ENCODE measurements around the gene EGFR.

EGFR gene

DNA sequence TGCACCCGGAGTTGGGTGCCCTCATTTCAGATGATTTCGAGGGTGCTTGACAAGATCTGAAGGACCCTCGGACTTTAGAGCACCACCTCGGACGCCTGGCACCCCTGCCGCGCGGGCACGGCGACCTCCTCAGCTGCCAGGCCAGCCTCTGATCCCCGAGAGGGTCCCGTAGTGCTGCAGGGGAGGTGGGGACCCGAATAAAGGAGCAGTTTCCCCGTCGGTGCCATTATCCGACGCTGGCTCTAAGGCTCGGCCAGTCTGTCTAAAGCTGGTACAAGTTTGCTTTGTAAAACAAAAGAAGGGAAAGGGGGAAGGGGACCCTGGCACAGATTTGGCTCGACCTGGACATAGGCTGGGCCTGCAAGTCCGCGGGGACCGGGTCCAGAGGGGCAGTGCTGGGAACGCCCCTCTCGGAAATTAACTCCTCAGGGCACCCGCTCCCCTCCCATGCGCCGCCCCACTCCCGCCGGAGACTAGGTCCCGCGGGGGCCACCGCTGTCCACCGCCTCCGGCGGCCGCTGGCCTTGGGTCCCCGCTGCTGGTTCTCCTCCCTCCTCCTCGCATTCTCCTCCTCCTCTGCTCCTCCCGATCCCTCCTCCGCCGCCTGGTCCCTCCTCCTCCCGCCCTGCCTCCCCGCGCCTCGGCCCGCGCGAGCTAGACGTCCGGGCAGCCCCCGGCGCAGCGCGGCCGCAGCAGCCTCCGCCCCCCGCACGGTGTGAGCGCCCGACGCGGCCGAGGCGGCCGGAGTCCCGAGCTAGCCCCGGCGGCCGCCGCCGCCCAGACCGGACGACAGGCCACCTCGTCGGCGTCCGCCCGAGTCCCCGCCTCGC, at the start of gene EGFR:
Gene EGFR (plus strand): TSS at position 657 of the 830 bp plus-strand sequence. CDS start 261 bp downstream, outside the sequence.
- DNase-seq (ENCODE audit: low read depth in 2 of 2): no peak

DNA sequence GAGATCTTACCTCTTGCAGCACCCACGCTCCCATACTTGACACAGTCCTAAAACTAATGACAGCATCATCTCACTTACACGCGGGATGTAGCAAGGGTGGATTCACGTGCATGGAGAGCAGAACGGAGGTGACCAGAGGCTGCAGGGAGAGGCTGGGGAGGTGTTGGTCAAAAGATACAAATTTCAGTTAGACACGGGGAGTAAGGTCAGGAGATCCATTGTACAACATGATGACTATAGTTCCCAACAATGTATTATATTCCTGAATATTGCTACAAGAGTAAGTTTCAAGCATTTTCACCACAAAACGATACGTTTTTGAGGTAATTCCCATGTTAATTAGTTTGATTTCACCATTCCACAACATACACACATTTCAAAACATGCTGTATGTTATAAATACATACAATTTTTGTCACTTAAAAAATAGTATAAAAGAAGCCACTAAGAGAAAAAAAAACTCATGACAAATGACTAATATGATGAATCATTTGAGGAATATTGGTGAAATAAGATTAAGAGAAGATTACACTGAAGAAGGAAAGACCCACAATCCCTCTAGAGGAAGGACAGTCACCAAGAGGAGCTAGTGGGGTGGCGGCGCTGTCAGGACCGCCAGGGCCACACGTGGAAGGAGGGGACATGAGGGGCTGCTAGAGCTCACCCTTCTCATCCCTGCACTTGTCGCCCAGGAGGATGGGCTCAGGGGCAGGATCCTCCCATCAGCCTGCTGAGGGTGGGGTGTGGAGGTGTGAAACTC, 49.4 kb upstream of the EGFR start:
- DNase-seq (ENCODE audit: low read depth in 2 of 2): no peak

DNA sequence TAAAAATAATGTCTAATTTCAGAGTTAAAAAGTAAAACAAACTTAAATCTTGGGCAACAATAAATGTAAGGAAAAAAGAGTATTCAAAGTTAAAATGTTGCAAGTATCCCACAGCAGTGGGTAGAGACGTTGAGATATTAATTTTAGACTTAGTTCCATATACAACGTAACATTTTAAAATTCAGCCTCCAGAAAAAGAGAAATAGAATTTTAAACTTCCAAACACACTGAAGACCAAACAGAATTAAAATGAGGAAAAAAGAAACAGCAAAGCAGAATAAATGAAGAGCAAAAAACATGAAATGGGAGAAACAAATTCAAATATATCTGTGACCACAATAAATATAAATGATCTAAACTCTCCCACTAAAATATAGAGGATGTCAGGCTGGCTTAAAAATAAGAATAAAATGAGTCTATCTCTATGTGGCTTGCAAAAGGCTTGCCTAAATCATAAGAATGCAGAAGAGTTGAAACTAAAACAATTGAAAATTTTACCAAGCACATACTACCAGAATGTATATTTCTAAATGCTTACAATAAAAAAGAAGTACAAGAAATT, 46.0 kb upstream of the EGFR start:
- no peak for DNase-seq (ENCODE audit: low read depth in 2 of 2)

DNA sequence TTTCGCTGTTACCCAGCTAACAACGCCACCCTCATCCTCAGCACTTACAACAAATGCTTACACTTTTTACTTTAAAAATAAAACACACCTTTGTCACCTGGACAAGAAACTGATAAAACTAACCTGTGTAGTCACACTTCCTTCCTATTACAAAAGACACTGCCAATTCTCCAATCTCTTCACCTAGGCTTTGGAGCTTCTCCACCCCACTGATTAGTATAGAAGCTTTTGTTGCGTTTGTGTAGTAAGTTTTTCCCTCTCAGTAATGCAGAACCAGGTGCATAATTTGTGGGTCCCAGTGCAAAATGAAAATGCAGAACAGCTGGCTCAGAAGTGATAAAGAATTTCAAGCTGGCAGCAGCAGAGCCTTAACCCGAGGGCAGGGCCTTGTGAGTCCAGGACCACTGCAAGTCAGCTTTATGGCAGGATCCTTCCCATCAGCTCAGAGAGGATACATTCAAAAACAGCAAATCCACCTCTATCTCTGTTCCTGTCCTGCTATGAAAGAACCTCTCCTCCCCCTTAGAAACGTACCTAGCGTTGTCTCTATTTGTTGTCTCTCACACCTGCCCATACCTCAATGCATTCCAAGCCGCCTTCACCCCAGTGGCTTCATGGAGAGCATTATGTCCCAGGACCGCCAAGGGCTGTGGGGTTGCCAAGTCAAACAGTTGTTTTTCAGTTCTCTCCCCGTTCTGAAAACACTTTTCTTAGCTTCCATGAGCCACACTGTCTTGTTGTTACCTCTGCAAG, 40.3 kb upstream of the EGFR start:
- no peak for DNase-seq (ENCODE audit: low read depth in 2 of 2)

DNA sequence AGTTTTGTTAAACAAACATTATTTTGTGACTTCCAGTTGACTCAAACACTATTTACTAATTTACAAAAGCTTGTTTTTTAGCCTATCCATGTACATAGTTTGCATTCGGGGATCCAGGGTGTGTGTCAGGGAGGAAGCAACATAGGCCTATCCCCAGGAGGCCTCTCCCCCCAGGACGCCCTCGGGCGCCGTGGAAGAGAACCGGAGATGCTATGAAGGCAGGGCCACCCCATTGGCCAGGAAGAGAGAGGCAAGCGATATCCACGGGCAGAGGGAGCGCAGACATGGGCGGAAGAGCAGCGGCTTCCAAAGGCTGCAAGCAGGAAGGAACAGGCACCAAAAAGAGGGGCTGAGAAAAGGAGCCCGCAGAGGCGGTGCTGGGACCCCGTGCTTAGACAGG, 38.3 kb upstream of the EGFR start:
- no peak for DNase-seq (ENCODE audit: low read depth in 2 of 2)

DNA sequence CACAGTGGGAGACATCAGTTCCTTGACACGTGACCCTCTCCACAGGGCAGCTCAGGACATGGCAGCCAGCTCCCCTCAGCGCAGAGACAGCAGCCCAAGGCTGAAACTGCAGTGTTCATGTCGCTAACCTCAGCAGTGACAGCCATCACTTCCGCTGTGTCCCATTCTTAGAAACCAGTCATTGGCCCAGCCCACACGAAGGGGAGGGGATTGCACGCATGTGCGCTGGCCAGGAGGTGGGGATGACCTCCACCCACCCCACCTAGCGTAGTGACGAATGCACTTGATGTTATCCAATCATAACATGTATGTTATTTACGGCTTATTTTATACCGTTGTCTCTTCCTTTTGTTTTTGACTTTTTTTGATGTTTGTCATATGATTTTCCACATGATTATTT, 36.9 kb upstream of the EGFR start:
- DNase-seq (ENCODE audit: low read depth in 2 of 2): no peak

DNA sequence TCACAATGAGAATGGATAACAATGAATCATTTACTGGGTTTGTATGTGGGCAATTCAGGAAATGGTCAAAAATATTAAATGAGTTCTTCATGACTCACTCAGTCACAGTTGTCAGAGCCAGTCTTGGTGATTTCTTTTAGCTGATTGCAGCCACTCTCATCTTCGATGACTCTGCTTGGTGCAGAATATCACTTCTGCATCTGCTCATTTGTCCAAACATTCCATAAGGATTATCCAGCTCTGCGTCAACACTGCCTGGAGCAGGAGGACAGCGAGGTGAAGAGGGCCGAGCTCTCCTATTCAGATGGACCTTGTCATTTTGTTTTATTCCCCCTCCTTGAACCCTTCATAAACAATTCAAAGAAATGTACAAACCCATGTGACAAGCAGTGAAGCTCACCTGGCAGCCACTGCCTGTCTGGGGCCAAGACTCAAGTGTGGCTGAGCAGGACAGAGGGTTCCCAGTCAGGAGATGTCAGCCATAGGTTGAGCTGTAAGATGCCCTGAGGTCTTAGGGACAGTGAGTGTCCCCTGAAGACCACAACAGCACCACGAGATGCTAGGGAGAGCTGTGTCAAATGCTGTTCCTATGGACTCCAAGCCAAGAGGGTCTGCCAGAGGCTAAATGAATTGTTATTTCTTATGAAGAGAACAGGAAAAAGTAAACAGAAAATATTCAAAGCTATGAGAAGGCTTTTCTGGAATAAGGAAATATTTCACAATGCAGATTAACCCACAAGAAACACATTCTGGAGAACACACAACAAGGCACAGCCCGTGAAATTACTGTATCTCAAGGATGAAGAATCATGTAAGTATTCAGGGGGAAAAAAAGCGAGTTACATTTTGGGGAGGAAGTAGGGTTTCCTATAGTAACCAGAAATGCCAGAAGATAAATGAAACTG, 33.1 kb upstream of the EGFR start:
- no peak for DNase-seq (ENCODE audit: low read depth in 2 of 2)

DNA sequence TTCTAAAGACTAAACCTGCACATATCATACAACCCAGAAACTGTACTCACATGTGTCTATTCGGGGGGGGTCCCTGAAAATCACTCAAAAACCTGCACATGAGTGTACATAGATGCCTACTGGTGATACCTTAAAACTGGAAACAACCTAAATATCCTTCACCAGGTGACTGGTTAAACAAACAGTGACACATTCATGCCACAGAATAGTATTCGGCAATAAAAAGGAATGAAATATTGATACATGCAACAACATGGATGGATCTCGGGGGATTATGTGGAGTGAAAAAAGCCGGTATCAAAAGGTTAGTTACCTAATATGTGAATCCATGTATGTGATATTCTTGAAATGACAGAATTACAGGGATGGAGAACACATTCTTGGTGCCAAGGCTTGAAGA, 32.1 kb upstream of the EGFR start:
- DNase-seq (ENCODE audit: low read depth in 2 of 2): no peak

DNA sequence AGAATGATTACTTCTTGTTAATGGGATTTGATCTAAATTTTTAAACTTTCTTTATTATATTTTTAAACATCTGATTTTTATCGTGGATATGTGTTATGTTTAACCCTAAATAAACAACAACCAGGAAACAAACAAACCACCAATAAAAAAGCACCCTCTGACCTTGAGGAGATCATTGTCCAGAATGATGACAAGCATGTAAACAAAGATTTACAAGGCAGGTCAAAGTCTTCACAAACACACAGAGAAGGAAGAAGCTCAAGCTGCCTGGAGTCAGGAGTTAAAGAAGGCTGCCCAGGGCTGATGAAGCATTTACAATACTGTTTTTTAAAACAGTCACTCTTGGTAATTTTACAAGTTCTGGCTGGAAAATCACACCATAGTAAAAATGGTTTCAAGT, 31.0 kb upstream of the EGFR start:
- no peak for DNase-seq (ENCODE audit: low read depth in 2 of 2)

DNA sequence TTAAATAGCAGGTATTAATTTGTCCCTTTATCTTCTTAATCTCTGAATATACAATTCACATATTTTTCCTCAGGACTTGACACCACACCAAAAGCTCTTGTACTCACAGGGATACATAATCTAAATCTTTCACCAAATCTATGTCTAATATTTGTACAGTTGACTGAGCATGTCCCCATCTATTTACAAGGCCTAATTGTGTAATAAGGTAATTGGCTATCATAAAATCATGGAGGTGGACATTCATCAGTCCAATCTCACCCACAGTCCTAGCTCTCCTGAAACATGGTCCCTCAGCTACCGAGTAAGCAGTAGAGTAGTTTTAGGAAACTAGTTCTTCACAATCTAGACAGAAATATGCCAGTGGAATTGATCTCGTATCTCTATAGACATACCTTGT, 30.3 kb upstream of the EGFR start:
- DNase-seq (ENCODE audit: low read depth in 2 of 2): no peak

DNA sequence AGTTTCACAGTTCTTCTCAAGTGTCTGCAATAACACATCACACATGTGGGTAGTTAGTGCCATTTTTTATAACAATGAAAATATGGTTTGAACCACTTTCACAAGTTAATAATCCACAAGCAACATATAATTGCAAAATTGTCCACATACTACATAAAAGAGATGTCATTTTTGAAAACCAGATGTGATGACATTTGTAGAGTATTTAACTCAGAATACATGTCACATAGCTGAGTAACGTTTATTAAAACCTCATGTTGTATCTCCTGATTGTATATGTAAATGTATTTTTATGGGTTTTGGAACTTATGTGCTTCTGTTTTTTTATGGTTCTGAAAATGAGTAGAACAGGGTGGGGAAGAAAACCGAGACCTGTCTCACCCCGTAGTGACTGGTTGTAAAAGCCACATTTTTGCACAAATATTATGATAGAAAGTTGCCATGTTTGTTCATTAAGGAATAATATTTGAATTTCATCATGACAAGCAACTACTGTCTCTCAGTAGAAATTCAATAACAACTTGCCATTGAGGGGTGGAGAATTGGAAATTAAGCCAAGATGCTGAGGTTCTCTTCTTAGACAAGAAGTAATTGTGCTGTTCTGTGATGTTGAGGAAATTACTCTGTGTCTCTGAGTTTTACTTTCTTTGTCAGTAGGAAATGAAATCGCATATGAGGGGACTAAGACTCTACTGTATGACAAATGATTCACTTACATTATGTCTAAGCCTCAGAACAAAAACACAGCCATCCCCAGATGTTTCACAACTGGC, 29.2 kb upstream of the EGFR start:
- no peak for DNase-seq (ENCODE audit: low read depth in 2 of 2)

DNA sequence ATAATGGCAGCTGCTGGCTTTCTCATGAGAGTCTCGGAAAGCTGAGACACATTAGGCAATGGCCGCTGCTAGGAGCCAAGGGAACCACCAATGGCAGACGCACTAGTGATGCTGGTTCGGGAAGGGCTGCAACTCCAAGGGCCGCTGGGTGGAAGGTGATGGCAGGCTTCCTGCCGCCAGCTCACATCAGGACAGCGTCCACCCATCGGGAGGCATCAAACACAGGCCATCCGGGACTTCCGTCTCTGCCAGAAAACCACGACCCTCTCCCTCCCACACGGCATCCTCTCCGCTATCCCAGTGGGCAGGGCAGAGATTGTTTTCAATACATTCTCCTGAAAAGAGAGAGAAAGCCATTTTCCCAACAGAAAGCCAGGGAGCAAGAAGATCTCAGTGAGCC, 27.5 kb upstream of the EGFR start:
- DNase-seq (ENCODE audit: low read depth in 2 of 2): no peak

DNA sequence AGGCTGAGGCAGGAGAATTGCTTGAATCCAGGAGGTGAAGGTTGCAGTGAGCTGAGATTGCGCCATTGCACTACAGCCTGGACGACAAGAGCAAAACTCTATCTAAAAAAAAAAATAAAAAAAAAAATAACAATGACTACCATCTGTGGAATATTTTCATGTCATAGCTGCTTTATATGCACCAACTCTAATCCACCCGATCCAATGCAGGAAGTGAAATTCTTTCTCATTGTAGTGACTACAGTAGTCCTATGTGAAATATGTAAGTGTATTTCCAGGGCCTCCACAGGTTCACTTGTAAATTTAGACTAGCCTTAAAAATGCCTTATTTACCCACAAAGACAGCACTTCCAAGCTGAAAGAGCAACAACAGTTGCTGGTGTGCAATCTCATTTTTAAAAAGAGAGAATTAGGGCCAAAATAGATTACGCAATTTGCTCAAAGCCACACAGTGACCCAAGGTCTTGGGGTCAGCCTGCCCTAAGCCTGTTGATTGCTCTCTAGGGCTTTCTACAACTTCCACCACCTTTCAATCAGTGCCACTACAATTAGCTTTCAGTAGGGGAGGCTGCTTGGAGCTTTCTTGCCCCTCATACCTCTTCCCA, 25.8 kb upstream of the EGFR start:
- no peak for DNase-seq (ENCODE audit: low read depth in 2 of 2)

DNA sequence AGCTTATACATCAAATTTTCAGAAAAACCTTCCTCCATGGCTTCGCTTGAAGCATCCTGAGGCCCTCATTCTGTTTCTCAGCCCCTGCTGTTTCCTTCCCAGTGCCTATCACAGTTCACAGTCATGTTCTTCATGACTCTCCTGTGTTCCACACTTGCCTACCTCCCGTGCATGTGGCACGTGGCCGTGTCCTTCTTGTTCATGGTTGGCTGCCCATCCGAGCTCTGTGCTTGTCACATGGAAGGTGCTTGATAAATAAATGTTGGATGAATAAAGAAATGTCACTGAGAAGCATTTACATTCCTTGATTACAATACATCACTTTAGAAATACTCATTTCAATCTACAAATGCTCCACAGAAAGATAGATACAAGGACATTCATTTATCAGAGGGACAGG, 23.7 kb upstream of the EGFR start:
- DNase-seq (ENCODE audit: low read depth in 2 of 2): no peak

DNA sequence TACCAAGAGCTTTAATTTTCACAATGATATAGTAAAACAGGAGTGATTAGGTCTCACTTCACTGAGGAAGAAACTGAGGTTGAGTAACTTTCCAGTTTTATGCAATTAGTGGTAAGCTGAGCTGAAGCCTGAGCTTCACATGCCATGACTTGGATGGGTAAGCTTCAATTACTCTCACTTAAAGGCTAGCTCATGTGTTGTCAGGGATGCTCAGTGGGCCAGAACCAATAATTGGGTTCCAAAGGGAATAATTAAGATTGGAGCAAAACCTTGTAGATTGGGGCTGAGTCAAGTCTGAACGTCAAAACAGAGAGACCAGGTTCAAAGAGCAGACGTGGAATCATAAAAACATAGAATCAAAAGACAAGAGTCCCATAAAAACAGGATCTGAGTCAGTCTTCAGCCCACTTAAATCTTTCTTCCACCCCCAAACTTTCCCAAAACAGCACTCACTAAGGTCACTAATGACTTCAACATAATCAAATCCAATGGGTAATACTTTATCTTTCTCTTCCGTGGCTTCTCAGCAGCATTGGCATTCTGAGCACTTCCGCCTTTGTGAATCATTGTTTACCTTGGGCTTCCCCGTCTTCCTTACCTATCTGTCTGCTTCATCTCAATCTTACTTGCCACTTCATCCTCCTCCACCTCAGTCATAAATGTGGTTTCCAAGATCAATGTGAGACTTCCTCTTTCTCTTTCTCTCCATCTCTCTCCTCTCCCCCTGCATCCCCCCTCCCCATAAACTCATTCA, 23.0 kb upstream of the EGFR start:
- no peak for DNase-seq (ENCODE audit: low read depth in 2 of 2)

DNA sequence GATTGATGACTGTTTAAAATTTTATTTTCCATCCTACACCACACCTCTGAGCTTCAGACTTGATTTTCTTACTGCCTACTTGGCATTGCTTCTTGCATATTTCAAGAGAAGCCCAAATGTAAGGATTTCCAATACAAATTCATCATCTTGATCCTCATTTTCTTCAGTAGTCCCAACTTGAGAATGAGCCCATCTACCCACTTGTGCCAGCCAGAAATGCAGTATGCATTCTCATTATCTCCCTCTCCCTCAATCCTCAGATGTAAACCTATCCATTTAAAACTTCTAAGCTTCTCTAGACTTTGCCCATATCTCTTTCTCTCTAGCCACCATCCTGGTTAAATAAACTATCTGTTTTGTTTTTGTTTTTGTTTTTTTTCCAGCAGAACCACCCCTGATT, 22.4 kb upstream of the EGFR start:
- DNase-seq (ENCODE audit: low read depth in 2 of 2): no peak

DNA sequence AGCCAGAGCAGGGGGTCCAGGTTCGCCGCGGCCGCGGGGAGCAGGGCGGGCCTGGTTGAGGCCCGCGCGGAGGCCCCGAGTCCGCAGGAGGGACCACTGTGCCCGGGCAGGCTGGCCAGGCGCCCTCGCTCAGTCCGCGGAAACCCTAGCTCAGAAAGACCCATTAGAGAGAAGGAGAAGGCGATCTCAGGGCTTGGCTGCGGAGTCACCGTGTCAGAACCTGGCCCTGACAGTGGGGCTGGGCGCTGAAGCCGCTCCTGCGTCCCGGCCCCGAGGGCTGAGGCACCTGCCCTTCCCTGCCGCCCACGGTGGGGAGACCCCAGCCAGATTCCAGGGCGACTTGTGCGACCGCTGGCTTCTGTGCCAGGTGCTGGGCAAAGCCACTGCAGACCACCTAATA, 14.2 kb upstream of the EGFR start:
- DNase-seq (ENCODE audit: low read depth in 2 of 2): no peak

DNA sequence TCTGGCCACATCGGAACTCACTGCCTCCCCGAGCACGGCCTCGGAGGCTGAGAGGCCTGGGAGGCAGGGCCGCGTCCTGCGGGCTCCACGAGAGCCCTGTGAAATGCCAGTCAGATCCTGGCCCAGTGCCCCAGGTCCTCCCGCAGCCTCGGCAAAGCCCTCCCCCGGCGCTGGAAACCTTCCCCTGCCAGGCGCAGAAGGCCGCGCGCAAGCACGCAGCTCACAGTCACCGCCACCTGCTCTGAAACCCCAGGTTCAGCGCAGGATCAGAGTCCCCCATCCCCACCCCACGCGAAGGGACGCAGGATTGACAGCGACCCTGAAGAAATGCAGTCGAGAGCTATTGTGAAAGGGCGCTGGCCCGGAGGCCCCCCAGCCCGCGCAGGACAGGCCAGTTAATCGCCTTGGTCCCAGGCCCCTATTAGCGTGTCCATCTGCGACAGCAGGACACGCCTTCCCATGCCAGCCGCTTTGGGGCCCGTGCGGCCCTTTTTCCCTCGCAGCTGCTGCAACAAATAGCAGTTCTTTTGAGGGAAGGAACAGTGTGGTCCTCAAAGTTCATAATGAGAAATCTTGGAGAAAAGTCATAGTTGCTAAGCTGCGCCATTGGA, 13.5 kb upstream of the EGFR start:
- no peak for DNase-seq (ENCODE audit: low read depth in 2 of 2)

DNA sequence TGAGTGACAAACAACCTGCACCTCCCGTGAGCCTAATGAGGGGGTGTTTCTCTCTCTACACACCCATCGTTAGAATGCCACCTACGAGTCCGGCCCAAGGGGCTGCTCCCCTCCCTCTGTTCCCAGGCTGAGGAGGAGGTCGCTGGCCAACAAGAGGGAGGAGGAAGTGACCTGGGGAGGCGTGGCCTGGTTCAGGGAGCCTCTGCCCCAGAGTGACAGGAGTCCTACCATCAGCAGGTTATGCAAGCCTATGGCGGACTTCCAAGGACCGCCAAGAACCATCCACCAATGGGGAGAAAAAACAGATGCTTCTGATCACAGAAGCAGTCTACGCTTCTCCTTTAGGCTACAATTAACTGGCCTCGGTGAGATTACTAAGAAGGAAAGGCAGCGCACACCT, 12.3 kb upstream of the EGFR start:
- DNase-seq (ENCODE audit: low read depth in 2 of 2): no peak

Data from stimulated activated CD8-positive, alpha-beta memory T cell treated with anti-CD3 and anti-CD28 coated beads, Interleukin-15, amount 100 ng/mL, for 48 hours (primary cell).